IMR-90 (cell line): ENCODE results near the gene MEST. TPM values are rescaled to one million over a fixed set of nuclear protein-coding genes. Genes with fewer than 3 reads are reported as not detected.

Experiments
- ATAC-seq: fragments of 200-7000 bp; cut with Tn5 transposase; 2 replicates; pipeline ENCODE4 v1.9.1; 2020; ENCODE audit warnings: low read depth, mild to moderate bottlenecking, moderate library complexity
- BruUV-seq: library from RNA; stranded (reverse); fragments of 400-500 nt; replicated peaks from 2 replicates; lab custom pipeline; 2021; lab: Mats Ljungman, UMichigan
- CTCF ChIA-PET: fragments of 300-600 bp; formaldehyde crosslinking; extraction: SDS; loops from one replicate; lab custom pipeline; 2021; ENCODE audit warnings: antibody characterized with exemption; lab: Yijun Ruan, JAX
- POLR2A ChIA-PET: fragments of 300-600 bp; sonication (Branson Sonifier 250); formaldehyde crosslinking; loops from one replicate; lab custom pipeline; 2022; ENCODE audit warnings: antibody characterized with exemption; ENCODE audit not compliant: unreplicated experiment; lab: Charles Lee
- DNase-seq: peaks from one replicate; pipeline ENCODE4 v3.0.0; 2013
- H2AFZ ChIP-seq: replicated peaks from 2 replicates; pipeline ENCODE3; 2013; ENCODE audit warnings: low read length, mild to moderate bottlenecking; ENCODE audit not compliant: poor library complexity
- H2AK5ac ChIP-seq: 2 replicates; pipeline ENCODE4 v1.6.1; 2013; ENCODE audit warnings: low read depth, low read length, inconsistent platforms
- H2AK9ac ChIP-seq: replicated peaks from 2 replicates; pipeline ENCODE3; 2013; ENCODE audit warnings: mild to moderate bottlenecking, low read depth, low read length, moderate library complexity; ENCODE audit not compliant: poor library complexity
- H2BK120ac ChIP-seq: 2 replicates; pipeline ENCODE4 v1.6.1; 2013; ENCODE audit warnings: low read depth, low read length, inconsistent platforms
- H2BK15ac ChIP-seq: 3 replicates; pipeline ENCODE4 v1.6.1; 2013; ENCODE audit warnings: low read depth, low read length, inconsistent platforms
- H2BK20ac ChIP-seq: 2 replicates; pipeline ENCODE4 v1.6.1; 2013; ENCODE audit warnings: low read depth, mild to moderate bottlenecking, inconsistent platforms, low read length, moderate library complexity
- H2BK5ac ChIP-seq: 2 replicates; pipeline ENCODE4 v1.6.1; 2013; ENCODE audit warnings: mild to moderate bottlenecking, low read depth, low read length, inconsistent platforms; ENCODE audit not compliant: poor library complexity, severe bottlenecking
- H3K14ac ChIP-seq: replicated peaks from 2 replicates; pipeline ENCODE4 v1.6.1; 2013; ENCODE audit warnings: low read depth, low read length, inconsistent platforms
- H3K18ac ChIP-seq: 2 replicates; pipeline ENCODE4 v1.6.1; 2013; ENCODE audit warnings: low read depth, low read length, control low read depth
- H3K23ac ChIP-seq: 2 replicates; pipeline ENCODE4 v1.6.1; 2013; ENCODE audit warnings: low read depth, low read length, inconsistent platforms
- H3K27ac ChIP-seq: 2 replicates; pipeline ENCODE4 v1.5.1; 2013; ENCODE audit warnings: mild to moderate bottlenecking, control low read depth, low read length; ENCODE audit not compliant: insufficient read depth
- H3K27me3 ChIP-seq: 2 replicates; pipeline ENCODE4 v1.6.1; 2013; ENCODE audit warnings: low read length; ENCODE audit not compliant: control insufficient read depth, insufficient read depth
- H3K36me3 ChIP-seq: 2 replicates; pipeline ENCODE4 v1.6.1; 2013; ENCODE audit warnings: low read length, mixed read lengths; ENCODE audit not compliant: control insufficient read depth, insufficient read depth
- H3K4ac ChIP-seq: 2 replicates; pipeline ENCODE4 v1.6.1; 2013; ENCODE audit warnings: low read depth, low read length, inconsistent platforms
- H3K4me1 ChIP-seq: 2 replicates; pipeline ENCODE4 v1.6.1; 2013; ENCODE audit warnings: low read length, mixed read lengths; ENCODE audit not compliant: control insufficient read depth, insufficient read depth
- H3K4me2 ChIP-seq: 2 replicates; pipeline ENCODE4 v1.6.1; 2013; ENCODE audit warnings: low read depth, mild to moderate bottlenecking, control low read depth, low read length, moderate library complexity
- H3K4me3 ChIP-seq: 2 replicates; pipeline ENCODE4 v1.5.1; 2013; ENCODE audit warnings: low read depth, mild to moderate bottlenecking, control low read depth, low read length, moderate library complexity; ENCODE audit not compliant: insufficient read depth
- H3K56ac ChIP-seq: 2 replicates; pipeline ENCODE4 v1.6.1; 2013; ENCODE audit warnings: low read length, inconsistent platforms; ENCODE audit not compliant: insufficient read depth; ENCODE audit errors: extremely low read depth
- H3K79me1 ChIP-seq, 2 experiments: 2 replicates each; pipeline ENCODE4 v1.6.1; 2013; ENCODE audit warnings: low read length in 2 of 2, inconsistent platforms in 1 of 2, low read depth in 1 of 2
- H3K9ac ChIP-seq: 2 replicates; pipeline ENCODE4 v1.6.1; 2013; ENCODE audit warnings: low read depth, low read length, control low read depth
- H3K9me1 ChIP-seq: 2 replicates; pipeline ENCODE4 v1.6.1; 2013; ENCODE audit warnings: low read length, inconsistent platforms; ENCODE audit not compliant: insufficient read depth
- H3K9me3 ChIP-seq: 2 replicates; pipeline ENCODE4 v1.6.1; 2013; ENCODE audit warnings: low read length; ENCODE audit not compliant: control insufficient read depth, insufficient read depth
- H4K20me1 ChIP-seq: 2 replicates; pipeline ENCODE4 v1.6.1; 2013; ENCODE audit warnings: low read length, inconsistent platforms; ENCODE audit not compliant: insufficient read depth
- H4K5ac ChIP-seq: 2 replicates; pipeline ENCODE4 v1.6.1; 2013; ENCODE audit warnings: mild to moderate bottlenecking, low read depth, low read length, control low read depth
- H4K8ac ChIP-seq, 2 experiments: 2 replicates each; pipeline ENCODE4 v1.6.1; 2013; ENCODE audit warnings: low read depth in 2 of 2, low read length in 2 of 2, control low read depth in 1 of 2, inconsistent platforms in 1 of 2
- H4K91ac ChIP-seq: 2 replicates; pipeline ENCODE4 v1.6.1; 2013; ENCODE audit warnings: low read depth, low read length, inconsistent platforms; ENCODE audit not compliant: insufficient read depth
- CEBPB ChIP-seq: IDR thresholded peaks from 2 replicates; pipeline ENCODE4 v1.6.1; 2012; ENCODE audit warnings: low read depth, low read length, improper control_type of control experiment
- CHD1 ChIP-seq: IDR thresholded peaks from 2 replicates; pipeline ENCODE4 v1.6.1; 2012; ENCODE audit warnings: low read depth, low read length, improper control_type of control experiment
- WGBS, 2 experiments: methylation state at CpG; one replicate each; pipeline versions ENCODE4 v1.1.5 to v1.1.7; 2013; ENCODE audit warnings: missing lambda C conversion rate in 2 of 2; ENCODE audit not compliant: insufficient read length in 1 of 2; ENCODE audit errors: extremely low coverage in 2 of 2; 5-methylcytosine and 5-hydroxymethylcytosine counted together
- dilution Hi-C: fragments of 300-500 bp; cut with HindIII; formaldehyde crosslinking; loops from one replicate; pipeline ENCODE4 v1.14.3; 2018; ENCODE audit warnings: low sequenced_read_pairs; ENCODE audit not compliant: unreplicated experiment
- in situ Hi-C: fragments of 300-500 bp; cut with MboI; formaldehyde crosslinking; loops from 3 replicates; pipeline ENCODE4 v1.14.3; 2019; ENCODE audit warnings: low sequenced_read_pairs, inconsistent platforms, mixed read lengths
- intact Hi-C: fragments of 100-400 bp; cut with micrococcal nuclease; formaldehyde crosslinking; loops from 2 replicates; pipeline ENCODE4 v1.10.0; 2022
- polyA plus RNA-seq, 3 experiments: library from polyadenylated mRNA; depleted of rRNA; stranded (reverse); fragments of >200 nt; gene quantifications; 2 replicates each; pipeline ENCODE4 v1.2.3, GENCODE V29; 2012; ENCODE audit warnings: low replicate concordance in 1 of 3
- total RNA-seq: library from RNA; depleted of rRNA; stranded (reverse); fragments of >200 nt; gene quantifications from 2 replicates; pipeline ENCODE4 v1.2.3, GENCODE V29; 2012
- TF ChIP-seq, protein P1 (sequence below): fragments of 150-350 bp; IDR thresholded peaks from 2 replicates; pipeline ENCODE4 v1.6.1; 2017; ENCODE audit warnings: mild to moderate bottlenecking, antibody characterized with exemption, low read length, low read depth

Gene MEST
- total and polyA plus RNA-seq, 2 of the 4 experiments (the other 2 are of a cell fraction) = 219 to 317 TPM

DNA sequence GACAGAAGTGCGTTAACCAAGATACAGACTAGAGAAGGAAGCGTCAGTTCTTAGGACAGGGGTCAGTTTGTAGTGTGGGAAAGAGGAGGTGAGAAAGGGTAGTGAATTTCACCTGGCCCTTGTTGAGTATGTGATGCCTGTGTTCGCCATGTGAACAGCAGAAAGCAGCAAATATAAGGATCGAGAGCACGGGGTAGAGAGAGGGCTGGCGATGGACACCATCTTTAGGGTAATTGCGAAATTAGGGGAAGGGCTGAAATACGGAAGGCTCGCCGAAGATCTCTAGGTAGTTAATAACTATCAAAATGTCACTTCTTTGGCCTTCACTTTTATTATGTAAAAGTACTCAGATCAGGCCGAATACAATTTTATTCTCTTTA lies 6.2 kb upstream of the MEST start:
- peaks cover 5% of the 10 kb centered on the region for H3K27me3 ChIP-seq

More for the DNA sequence above, 6.2 kb upstream of the MEST start:
- dilution Hi-C loops (no loop called here), in situ Hi-C loops (loop anchor here (10.0 kb wide), 1 partner anchor 411 kb away; the partner anchor contains the start of gene KLHDC10), intact Hi-C loops (loop anchor here (5.0 kb wide), 1 partner anchor 43 kb away; the partner anchor contains the start of gene CEP41)
- Histone ChIP-seq H3K18ac (no peak overlapping the region), H3K56ac (no peak overlapping the region), H3K9me3 (no peaks in the 10 kb centered on the region), H2AK5ac (no peak overlapping the region), H3K14ac (no peak overlapping the region), H3K9ac (no peak overlapping the region), H2AFZ (no peak overlapping the region), H4K91ac (no peak overlapping the region), H4K20me1 (no peaks in the 10 kb centered on the region), H3K9me1 (no peaks in the 10 kb centered on the region), H3K4me2 (no peak overlapping the region), H3K27ac (no peak overlapping the region), H2BK120ac (no peak overlapping the region), H3K4me1 (peaks cover 6% of the 10 kb centered on the region), H3K36me3 (no peaks in the 10 kb centered on the region), H2BK20ac (no peak overlapping the region), H2AK9ac (no peak overlapping the region), H2BK15ac (no peak overlapping the region), H2BK5ac (no peak overlapping the region), H3K4ac (no peak overlapping the region), H4K5ac (no peak overlapping the region), H3K79me1 (no peaks in the 10 kb centered on the region), H3K23ac (no peak overlapping the region), H3K4me3 (no peak overlapping the region), H4K8ac (no peak overlapping the region)
- ChIA-PET CTCF (interaction anchor here (1.0 kb wide), 1 partner anchor 10 kb away, joined by 3 read pairs; no protein-coding TSS in a partner anchor), POLR2A (no interaction called here)
- no peak for DNase-seq
- TF ChIP-seq CEBPB (peak; percentile 56), CHD1 (no peak)
- TF ChIP-seq, protein P1, sequence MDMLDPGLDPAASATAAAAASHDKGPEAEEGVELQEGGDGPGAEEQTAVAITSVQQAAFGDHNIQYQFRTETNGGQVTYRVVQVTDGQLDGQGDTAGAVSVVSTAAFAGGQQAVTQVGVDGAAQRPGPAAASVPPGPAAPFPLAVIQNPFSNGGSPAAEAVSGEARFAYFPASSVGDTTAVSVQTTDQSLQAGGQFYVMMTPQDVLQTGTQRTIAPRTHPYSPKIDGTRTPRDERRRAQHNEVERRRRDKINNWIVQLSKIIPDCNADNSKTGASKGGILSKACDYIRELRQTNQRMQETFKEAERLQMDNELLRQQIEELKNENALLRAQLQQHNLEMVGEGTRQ = no peak
- no TSS peak for BruUV-seq
- no peak for ATAC-seq
- 100% methylated on average over 5 of the region's 11 CpGs; no CpG with 5 or more reads in 1 of the 2 experiments for WGBS, 2 experiments
